GM19238 (cell line): ENCODE results near the gene ZNF26.
"Not testable (repeated sequence)": the region's sequence is repeated elsewhere in the genome, so short reads cannot be mapped to it uniquely, and the experiment has no call there.

Source experiments
- DNase-seq: peaks from one replicate; pipeline ENCODE4 v3.0.0; 2011; ENCODE audit warnings: low spot score; ENCODE audit not compliant: insufficient read length

The ZNF26 gene

DNA sequence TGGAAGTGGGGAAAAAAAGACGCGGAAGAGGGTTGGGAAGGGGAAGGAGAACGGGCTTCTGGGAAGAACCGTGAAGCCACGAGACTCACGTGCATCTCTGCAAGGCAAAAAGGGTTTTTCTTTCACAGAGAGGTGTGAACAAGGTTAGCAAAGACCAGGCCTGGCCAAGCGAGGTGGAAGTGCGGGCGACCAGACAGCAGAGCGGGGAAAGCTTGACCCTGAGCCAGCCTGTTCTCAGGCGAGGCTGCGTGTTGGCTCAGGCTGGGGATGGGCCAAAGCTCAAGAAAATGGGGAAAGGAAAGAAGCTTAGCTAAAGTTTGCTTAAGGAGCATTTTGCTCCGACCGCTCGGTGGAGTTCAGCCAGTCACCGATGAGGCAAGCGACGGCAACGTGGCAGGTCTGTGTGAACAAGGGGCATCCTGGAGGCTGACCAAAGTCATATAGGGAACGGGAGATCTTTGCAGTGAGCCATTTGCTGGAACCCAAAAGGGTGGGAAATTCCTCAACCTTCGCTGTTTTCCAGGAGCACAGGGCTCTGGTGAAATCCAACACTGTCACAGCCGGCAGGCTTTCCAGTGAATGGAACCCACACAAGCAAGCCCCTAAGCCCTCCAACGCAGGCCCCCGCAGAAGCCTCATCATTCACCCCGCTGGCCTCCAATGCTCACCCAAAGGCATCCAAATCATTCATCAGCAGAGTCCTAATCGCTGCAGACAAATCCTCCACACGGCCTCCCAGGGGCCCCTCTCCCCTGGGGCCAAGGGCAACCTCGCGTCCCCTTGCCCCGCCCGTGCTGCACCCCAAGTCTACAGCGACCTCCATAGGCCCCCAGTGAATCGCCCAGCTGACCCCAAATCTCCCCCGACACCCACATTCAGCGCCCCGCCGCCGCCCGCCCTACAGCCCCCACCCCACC is 30.8 kb upstream of the ZNF26 start:
- no peak for DNase-seq

DNA sequence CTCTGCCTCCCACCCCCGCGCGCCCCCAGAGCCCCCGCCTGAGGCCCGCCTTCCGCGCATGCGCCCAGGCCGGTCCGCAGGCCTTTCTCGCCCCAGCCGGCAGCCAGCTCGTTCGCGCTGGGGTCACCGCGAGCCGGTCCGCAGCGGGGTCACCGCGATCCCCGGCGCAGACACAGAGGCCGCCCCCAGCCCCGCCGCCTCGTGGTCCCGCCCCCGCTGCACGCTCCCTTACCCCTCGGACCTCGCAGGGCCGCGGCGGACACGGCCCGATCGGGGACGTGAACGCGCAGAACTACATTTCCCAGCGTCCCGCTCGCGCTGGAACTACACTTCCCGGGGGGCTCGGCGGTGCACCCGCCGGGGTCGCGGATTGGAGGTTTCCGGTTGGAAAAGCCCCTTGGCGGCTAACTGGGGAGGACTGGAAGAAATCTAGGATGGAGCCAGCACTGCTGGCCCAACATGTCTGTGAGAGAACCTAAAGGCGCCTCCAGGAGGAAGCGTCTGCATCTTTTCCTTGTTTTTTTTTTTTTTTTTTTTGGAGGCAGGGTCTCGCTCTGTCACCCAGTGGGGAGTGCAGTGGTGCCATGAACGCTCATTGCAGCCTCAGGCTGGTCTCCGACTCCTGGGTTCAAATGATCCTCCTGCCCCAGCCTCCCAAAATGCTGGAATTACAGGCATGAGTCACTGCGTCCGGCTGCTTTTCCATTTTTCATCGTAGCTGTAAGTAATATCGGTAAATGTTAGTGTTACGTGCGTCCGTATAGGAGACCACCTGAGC is 30.0 kb upstream of the ZNF26 start, which contains the start of gene ZNF605:
TSS of gene ZNF605 (minus strand) at position 296 of the 778 bp plus-strand sequence. CDS start 10,671 bp downstream, outside the sequence.
- peak; percentile 93 for DNase-seq

DNA sequence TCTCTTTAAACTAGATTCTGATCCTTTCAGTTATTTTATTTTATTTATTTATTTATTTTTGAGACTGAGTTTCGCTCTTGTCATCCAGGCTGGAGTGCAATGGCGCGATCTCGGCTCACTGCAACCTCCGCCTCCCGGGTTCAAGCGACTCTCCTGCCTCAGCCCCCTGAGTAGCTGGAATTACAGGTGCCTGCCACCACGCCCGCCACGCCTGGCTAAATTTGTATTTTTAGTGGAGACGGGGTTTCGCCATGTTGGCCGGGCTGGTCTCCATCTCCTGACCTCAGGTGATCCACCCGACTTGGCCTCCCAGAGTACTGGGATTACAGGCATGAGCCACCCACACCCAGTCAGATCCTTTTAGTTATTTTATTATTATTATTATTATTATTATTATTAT is 24.4 kb upstream of the ZNF26 start:
- not testable (repeated sequence) for DNase-seq

DNA sequence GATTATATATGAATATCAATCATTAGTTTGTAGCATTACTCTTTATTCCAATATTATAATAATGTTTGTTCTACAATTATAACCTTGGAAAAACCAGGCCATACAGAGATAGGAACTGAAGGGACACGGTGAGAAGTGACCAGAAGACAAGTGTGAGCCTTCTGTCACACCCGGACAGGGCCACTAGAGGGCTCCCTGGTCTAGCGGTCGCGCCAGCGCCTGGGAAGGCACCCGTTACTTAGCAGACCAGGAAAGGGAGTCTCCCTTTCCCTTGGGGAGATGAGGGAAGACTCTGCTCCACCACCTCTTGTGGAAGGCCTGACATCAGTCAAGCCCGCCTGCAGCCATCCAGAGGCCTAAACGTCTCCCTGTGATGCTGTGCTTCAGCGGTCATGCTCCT is 22.2 kb upstream of the ZNF26 start:
- not testable (repeated sequence) for DNase-seq

DNA sequence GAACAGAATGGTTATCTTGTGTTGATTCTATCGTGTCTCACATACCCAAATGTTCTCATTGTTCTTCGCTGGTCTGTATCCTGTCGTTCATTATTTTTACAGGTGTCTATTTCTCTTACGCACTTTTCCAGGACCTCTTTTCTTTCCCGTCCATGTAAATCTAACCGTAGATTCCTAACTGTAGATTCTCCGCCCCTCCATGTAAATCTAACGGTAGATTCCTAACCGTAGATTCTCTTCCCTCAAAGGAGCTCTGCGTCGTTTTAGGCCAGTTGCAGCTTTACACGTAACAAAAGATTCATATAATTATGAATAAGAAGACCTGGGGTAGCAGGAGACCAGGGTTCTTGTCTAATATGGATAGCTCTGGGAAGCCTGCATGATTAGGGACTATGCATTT is 20.4 kb upstream of the ZNF26 start:
- DNase-seq: no peak

DNA sequence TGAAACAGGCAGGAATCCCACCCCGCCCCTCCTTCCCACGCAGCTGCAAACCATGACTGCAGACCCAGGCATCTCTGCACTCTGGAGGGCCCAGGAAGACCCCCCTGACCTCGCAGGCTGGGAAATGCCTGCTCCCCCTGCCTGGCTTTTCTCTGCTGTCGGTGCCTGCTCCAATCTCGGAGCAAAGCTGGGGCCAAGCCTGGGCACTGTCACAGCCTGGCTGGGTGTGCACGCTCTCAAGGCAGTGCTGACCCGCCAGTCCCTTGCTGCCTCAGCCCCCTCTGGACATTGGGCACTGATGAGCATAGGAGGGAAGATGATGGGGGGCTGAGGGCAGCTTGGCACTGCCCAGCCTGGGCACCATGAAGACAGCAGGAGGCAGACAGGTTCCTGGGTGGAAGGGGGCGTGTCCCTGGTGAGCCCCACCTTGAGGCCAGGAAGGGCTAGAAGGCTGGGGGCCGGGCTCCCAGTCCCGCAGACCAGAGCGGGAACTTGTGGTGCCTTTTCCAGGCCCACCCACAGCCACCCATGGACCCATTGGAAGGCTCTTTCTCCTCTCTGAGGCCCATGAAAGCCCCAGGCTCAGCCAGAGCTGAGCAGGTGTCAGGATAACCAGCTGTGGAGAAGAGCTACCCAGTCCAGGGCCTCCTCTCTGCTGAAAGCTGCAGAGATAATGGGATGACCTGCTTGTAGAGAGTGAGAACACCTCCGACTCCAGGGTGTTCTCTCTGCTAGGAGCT is 19.3 kb upstream of the ZNF26 start:
- no peak for DNase-seq

DNA sequence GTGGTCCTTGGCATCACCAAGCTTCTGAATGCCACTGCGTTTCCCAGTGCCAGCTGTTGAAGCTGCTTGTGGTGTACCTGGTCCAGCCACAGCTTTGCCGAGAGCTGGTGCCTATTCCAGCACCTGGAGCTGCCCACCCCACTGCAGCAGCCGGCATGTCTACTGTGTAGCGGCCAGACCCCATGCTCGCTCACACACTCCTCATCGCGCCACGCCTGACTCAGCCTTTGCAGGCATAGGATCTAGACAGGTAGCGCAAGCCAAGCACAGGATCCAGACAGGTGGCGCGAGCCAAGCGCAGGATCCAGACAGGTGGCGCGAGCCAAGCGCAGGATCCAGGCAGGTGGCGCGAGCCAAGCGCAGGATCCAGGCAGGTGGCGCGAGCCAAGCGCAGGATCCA is 18.4 kb upstream of the ZNF26 start:
- DNase-seq: no peak

DNA sequence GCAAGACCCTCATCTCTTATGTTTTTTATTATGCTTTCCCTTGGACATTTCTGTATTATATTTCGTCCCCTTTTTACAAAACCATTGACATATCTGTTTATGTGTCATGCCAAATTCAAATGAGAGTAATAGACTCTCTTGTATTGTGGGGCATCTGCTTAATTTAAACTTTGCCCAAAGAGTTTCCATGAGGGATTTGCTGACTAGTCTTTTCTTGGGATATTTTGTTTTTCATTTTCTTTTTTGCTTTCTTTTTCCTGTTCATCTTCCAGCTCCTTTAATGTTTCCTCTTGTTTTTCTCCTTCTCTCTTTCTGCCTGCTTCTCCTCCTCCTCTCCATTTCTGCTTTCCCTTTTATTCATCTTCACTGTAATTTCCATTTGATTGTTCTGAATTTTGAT is 13.8 kb upstream of the ZNF26 start:
- no peak for DNase-seq

DNA sequence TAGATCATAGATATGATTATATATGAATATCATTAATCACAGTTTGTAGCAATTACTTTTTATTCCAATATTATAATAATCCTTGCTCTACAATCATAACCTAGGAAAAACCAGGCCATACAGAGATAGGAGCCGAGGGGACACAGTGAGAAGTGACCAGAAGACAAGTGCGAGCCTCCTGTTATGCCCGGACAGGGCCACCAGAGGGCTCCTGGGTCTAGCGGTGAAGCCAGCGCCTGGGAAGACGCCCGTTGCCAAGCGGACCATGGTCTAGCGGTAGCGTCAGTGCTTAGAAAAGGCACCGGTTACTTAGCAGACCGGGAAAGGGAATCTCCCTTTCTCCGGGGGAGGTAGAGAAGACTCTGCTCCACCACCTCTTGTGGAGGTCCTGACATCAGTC is 9.3 kb upstream of the ZNF26 start:
- DNase-seq: not testable (repeated sequence)

DNA sequence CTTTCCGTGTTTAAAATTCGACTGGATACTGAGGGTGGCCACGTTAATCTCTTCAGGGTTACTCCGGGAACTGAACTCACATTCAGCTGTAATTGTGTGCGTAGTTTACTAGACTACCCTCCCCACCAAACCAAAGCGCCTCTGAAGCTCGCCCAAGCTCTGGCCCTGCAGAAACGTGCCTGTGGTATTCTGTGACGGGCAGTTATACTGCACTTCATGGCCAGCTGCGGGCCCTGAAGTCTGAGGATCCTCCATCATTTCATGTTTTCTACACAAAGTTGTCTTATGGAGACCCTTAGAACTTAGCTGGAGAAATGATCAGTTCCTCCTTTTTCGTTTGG is 688 bp downstream of the ZNF26 start:
- no peak for DNase-seq

DNA sequence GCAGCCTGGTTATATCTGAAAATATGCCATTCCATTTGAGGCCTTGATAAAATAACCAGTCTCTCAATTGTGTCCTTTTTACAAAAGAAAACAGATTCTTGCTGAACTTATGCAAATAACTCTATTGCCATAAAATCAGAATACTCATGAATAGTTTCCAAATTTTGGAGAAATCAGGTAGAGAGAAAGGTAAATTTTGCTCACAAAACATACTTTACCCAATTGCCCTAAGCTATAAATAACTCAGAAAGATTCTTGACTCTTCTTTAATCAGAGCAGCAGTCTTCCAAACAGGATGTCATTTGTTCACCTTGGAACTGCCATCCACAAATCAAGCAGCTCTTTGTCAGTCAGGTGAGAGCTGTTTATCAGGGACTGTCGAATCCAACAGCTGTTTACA is 12.6 kb downstream of the ZNF26 start:
- DNase-seq: no peak

DNA sequence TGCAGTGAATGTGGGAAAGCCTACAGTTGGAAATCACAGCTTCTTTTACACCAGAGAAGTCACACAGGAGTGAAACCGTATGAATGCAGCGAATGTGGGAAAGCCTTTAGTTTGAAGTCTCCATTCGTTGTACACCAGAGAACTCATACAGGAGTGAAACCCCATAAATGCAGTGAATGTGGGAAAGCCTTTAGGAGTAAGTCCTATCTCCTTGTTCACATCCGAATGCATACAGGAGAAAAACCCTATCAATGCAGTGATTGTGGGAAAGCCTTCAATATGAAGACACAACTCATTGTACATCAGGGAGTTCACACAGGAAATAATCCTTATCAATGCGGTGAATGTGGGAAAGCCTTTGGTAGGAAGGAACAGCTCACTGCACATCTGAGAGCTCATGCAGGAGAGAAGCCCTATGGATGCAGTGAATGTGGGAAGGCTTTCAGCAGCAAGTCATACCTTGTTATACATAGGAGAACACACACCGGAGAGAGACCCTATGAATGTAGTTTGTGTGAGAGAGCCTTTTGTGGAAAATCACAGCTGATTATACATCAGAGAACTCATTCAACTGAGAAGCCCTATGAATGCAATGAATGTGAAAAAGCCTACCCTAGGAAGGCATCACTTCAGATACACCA is 24.6 kb downstream of the ZNF26 start:
- no peak for DNase-seq

DNA sequence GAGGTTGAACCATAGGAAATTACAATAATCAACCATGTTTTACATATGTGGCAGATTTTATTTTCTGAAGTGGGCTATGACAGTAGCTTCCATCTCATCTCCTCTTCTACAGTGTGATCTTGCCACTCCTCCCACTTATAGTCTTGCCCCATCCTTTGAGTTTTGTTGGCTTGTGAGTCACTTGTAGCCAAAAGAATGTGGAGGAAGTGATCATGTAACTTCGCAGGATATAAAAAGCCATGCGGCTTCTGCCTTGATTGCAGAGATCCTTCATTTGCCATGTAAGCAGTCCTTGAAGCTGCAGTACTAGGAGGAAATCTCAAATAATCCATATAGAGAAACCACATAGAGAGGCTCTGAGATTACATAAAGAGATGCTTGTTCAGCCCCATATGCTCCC is 37.4 kb downstream of the ZNF26 start:
- no peak for DNase-seq

DNA sequence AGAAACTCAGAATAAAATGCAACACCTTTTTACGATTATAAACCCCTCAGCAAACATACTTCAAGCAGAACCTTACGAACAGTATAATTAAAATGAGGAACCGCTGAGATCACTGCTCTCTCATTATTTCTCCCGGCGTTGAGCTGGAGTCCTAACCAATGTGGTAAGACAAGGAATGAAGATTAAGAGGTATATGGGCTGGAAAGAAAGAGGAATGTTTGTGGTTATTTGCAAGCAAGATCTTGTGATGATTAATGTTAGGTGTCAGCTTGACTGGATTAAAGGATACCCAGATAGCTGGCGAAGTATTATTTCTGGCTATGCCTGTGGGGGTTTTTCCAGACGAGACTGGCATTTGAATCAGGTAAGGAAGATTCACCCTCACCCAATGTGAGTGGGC is 40.8 kb downstream of the ZNF26 start:
- no peak for DNase-seq

DNA sequence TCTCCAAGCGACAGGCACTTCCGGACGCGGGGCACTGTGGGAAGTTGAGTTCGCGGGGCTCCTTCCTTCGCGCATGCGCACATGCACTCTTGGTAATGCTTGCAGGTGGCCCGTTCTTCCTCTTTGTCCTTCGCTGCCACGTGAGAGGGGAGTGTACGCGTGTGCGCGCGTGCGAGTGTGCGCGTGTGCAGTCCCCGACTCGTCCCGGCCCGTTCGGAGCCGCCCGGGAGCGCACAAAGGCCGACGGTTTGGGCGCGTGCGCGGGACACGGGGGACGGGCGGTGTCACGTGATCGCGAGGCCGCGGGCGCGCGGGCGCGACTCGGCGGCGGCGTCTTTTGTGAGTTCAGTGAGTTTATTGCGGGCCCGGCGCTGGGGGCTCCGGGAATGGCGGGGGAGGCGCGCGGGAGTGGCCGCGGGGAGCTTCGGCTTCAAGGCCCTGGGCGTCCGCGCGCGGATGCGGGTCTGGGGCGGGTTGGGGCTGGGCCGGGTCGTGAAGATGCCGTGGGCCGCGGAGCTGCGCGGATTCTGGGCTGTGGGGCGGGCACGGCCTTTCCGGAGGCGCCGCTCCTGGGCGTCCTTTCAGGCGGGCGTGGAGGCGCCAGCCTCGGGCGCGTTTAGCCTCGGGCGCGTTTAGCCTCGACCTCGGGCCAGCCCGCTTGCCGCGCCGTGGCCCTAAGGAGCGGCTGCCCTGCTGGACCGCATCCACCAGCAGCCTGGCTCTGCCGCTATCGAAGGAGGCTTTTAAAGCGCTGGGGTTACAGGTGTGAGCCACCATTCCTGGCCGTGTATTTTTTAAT is 51.2 kb downstream of the ZNF26 start, which contains the start of gene ZNF84:
TSS of gene ZNF84 (plus strand) at position 303 of the 799 bp plus-strand sequence. CDS start 3,959 bp downstream, outside the sequence.
- DNase-seq: peak; percentile 85

DNA sequence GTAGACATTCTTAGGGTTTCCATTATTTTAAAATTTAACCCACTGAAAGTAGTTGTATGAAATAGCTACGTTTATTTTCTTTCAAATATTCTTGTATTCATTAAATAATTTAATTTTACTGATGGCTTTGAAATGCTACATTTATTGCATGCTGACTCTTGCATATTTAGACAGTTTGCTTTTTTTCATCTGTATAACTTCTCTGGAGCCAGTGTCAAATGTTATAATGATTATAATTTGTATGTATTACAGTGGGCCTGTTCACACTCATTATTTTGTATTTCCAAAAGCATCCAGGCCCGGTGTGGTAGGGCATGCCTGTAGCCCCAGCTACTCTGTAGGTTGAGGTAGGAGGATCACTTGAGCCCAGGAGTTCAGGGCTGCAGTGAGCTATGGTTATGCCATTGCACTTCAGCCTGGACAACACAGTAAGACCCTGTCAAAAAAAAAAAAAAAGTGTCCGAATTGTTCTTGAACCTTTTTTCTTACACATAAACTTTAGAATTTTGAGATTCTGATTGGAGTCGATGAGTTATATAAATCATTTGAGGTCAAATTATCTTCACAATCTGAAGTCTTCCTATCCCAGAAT is 52.0 kb downstream of the ZNF26 start:
- no peak for DNase-seq

DNA sequence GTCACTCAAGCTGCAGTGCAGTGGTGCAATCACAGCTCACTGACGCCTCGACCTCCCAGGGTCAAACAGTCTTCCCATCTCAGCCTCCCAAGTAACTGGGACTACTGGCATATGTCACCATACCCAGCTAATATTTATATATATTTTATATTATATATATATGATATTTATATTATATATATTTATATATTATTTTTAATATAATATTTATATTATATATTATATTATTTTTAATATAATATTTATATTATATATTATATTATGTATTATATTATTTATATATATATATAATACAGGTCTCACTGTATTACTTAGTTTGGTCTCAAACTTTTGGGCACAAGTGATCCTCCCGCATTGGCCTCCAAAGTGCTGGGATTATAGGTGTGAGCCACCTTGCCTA is 60.5 kb downstream of the ZNF26 start:
- no peak for DNase-seq

DNA sequence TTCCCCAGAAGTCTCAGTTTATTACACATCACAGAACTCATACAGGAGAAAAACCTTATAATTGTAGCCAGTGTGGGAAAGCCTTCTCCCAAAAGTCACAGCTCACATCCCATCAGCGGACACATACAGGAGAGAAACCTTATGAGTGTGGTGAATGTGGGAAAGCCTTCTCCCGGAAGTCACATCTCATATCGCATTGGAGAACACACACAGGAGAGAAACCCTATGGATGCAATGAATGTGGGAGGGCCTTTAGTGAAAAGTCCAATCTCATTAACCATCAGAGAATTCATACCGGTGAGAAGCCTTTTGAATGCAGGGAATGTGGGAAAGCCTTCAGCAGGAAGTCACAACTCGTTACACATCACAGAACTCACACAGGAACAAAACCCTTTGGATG is 71.3 kb downstream of the ZNF26 start:
- no peak for DNase-seq

DNA sequence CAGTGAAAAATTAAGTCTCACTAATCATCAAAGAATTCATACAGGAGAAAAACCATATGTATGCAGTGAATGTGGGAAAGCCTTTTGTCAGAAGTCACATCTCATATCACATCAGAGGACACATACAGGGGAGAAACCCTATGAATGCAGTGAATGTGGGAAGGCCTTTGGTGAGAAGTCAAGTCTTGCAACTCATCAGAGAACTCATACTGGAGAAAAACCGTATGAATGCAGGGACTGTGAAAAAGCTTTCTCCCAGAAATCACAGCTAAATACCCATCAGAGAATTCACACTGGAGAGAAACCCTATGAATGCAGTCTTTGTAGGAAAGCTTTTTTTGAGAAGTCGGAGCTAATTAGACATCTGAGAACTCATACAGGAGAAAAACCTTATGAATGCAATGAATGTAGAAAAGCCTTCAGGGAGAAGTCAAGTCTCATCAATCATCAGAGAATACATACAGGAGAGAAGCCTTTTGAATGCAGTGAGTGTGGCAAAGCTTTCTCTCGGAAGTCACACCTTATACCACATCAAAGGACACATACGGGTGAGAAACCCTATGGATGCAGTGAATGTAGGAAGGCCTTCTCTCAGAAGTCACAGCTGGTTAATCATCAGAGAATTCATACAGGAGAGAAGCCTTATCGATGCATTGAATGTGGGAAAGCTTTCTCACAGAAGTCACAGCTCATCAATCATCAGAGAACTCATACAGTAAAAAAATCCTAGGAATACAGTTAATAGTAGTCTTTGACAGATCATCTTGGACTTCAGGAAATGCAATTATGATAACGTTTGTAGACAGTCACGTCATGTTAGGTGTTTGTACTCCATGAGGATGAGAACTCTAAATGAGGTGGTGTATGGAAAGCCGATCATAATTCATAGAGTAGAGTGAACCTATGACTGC is 72.3 kb downstream of the ZNF26 start:
- no peak for DNase-seq
